NCI-H1092 treated with DMSO at 0.1 percent for 48 hours (cell line): ENCODE data around the gene TJP1.
"Not testable (repeated sequence)": the region's sequence is repeated elsewhere in the genome, so short reads cannot be mapped to it uniquely, and the experiment has no call there.

Experiments
- DNase-seq: peaks from one replicate; lab custom pipeline; 2025; lab: John Stamatoyannopoulos, UW

Gene TJP1

DNA sequence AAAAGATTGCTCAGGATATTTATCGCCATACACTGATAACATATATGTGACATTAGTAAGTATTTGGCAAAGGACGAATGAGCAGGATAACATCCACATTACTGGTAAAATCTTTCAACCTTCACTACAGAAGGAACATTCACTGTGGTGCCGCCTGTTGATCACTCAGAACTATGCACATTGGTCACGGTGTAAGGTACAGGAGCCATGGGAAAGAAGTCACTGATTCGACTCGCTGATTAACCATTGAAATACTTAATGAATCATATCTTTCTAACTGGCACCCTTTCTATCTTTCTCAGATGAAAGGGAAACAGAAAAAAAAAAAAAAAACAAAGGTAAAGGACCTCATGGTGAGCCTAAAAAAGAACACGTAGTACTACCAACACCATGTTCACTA lies 68.8 kb downstream of the TJP1 start:
- DNase-seq = no peak

- no peak for DNase-seq
Measured at GRCh38 chr15:29750754-29751153, 71.5 kb downstream of the TJP1 start.

DNA sequence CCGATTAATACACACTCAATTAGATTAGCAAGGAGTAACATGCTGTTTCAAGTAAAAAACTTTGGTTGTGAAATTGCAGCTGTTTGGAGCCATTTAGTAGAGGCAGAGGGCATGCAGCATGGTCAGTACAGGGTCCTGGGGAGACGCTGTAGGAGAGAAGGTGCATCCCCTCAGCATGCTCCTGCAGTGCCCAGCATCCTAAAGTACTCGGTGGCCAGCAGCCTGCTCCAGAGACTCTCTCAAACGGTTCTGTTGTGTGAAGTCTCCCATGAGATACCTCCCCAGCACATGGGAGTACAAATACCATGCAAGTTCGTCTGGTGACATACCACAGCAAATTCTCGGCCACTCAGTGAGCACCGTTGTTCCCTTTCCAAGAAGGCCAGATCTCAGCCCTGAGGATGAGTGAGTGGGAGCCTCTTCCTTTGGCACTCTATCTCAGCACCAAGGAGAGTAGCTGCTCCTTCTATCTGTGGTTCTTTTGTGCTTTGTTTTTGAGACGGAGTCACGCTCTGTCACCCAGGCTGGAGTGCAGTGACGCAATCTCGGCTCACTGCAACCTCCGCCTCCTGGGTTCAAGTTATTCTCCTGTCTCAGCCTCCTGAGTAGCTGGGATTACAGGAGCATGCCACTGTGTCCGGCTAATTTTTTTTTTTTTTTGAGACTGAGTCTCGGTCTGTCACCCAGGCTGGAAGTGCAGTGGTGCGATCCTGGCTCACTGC lies 72.7 kb downstream of the TJP1 start:
- DNase-seq = no peak

DNA sequence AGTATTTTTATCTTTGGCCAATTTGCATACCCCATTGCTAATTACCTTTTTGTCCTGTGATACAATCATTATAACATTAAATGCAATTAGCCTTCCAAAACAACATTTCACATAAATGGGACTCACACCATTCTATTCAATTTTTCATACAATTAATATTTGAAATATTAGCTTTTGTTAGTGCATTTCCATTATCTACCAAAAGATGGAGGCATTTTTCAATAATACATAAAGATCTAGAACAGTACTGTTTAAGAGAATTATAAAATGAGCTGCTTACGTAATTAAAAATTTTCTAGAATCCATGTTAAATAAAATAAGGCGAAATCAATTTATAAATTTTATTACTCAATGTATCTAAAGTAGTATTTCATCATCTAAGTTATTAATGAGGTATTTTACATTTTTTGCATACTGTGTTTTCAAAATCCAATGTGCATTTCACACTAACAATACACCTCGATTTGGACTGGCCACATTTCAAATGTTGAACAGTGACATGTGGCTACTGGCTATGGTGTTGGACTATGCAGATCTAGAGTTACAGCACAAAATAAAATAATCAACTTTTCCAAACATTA lies 74.3 kb downstream of the TJP1 start:
- no peak for DNase-seq

- DNase-seq = no peak
Measured at GRCh38 chr15:29743475-29743874, 78.8 kb downstream of the TJP1 start.

DNA sequence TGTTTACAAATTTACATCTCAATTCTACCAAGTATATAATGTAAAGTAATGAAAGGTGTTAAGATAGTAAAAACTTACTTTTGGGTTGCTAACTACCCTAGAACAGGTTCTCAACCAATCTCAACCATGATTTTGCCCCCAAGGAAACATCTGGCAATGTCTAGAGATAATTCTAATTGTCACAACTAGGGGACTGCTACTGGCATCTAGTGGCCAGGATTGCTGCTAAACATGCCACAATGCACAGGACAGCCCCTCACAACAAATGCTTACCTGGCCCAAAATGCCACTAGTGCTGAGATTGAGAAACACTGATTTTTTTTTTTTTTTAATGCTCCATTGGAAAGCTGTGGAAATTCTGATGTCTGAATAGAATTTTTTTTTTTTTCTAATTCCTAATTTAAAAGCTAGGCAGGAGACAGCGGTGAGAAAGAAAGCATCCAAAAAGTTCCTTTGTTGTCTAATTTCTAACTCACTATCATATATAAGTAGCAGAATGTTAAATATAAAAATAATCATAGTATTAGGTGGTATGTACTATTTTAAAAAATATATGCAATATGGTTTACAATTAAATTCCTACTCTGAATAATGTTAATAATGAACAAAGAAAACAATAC lies 81.5 kb downstream of the TJP1 start:
- DNase-seq = no peak

GRCh38 chr15:29736744-29737020 lies 85.6 kb downstream of the TJP1 start:
- DNase-seq = no peak

DNA sequence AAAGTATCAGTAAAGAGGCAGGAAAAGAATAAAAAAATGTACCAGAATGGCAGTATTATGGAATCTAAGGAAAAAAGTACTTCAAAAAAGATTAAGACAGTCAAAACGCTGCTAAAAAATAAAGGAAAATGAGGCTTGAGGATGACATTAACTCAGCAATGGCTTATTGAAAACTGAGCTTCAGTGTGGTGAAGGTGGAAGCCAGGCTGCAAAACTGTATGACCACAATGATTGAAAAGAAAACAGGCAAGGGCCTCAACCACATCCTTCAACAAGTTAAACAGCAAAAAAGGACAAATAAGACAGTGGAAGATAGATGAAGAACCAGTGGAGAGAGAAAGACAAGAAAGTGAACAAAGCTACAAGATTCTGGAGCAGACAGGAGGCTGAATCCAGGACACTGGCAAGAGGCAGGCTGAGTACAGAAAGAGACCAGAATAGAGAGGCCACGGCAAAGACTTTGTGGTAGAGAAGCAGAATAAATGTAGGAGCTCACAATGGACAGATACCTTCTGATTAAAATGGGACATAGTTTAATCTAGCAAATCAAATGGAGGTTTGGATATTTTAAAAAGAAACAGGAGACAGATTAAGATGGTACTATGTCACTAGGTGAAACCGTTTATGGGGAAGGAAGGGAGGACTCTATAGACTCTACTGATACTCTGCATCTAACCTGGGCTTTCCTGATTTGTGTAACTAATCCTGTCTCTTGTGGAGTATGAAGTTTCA lies 86.1 kb downstream of the TJP1 start:
- no peak for DNase-seq

DNA sequence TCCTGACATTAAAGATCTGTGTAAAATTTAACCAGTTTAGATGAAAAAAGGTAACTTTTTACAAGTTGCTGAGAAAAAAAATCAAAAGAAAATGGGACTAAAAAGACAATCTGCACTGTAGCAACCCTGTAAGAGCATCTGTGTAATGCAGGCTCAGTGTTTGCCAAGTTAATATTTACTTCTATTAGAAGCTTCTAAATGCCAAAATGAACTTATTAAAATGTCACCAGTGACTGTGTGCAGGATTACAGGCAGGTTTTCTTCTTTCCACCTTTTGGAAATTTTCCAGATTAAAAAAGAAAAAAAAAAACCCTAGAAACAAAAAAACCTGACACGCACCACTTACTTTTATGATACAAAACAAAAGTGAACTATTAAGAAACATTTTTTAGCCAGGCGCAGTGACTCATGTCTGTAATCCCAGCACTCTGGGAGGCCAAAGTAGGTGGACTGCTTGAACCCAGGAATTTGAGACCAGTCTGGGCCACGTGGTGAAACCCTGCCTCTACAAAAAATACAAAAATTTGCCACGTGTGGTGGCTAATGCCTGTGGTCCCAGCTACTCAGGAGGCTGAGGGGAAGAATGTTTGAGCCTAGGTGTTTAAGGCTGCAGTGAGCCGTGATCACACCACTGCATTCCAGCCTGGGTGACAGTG lies 87.2 kb downstream of the TJP1 start:
- DNase-seq = no peak

DNA sequence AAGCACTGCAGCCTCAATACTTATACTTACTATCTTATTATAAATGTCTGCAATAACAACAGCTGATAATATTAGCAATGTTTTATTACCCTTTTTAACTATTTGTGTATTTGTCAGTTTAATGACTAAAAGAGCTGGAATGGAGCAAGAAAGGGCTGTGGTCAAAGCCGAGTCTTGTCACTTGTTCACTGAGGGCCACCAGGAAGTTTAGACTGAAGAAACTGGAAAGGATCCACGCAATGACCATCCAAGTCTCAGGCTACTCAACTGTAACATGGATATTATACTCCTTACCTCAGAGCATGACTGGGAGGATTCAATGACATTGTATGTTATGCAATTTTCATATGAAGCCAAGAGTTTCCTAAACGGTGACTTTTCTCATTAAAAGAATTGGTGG lies 90.4 kb downstream of the TJP1 start:
- no peak for DNase-seq

- not testable (repeated sequence) for DNase-seq
Measured at GRCh38 chr15:29730471-29730870, 91.8 kb downstream of the TJP1 start.

DNA sequence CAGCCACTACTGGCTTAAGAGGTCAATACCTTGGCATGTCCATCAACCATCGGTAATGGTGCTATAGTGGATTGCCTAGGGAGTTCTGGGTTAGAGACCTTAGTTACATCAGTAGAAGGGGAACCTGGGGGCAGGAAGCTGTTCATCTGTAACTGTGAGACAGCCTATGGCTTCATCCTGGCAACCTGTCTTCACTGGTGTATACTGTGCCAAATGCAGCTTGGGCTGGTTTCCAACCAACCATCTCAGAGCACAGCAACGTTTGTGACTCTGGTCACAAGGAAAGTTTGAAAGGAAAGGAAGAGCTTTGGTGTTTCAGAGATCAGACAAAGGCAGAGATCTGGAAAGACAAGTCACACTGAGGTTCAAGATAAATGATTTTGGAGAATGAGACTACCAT lies 93.8 kb downstream of the TJP1 start:
- no peak for DNase-seq

- DNase-seq = no peak
Measured at GRCh38 chr15:29727871-29728270, 94.4 kb downstream of the TJP1 start.

GRCh38 chr15:29726553-29726952 lies 95.7 kb downstream of the TJP1 start:
- DNase-seq = no peak

DNA sequence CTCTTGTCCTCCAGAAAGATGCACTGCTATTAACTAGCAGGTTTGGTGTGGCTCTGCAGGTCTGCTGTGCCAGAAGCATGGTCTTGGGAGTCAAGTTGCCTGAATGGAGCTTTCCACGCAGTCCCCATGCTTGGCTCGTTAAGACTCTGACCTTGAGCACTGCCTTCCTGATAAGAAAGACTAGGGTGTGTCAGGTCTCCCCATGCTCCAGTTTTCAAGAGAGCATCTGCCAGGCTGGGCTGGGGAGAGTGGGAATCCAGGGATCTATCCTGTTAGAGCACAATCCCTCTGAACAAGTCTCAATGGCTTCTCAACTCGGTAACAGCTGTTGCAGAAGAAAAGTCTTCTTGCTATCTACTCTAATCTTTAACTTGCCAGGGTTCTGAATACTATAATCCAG lies 98.2 kb downstream of the TJP1 start:
- DNase-seq = no peak

DNA sequence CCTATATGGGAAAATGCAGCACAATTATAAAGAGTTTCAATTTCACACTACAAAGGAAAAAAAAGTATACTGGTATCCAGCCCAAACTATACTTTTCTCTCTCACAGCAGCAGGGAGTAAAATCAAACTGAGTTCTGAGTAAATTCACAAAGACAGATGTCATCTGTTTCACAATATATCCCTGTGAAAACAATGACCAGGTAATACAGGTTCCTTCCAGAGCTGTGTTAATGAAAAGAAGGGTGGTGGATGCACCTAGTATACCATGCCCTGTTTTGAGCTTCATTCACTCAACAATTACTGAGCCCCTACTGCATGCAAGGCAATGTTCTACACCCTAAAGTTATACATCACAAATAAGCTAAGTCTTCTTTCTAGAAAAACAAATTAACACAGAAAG lies 108.5 kb downstream of the TJP1 start:
- DNase-seq = no peak

DNA sequence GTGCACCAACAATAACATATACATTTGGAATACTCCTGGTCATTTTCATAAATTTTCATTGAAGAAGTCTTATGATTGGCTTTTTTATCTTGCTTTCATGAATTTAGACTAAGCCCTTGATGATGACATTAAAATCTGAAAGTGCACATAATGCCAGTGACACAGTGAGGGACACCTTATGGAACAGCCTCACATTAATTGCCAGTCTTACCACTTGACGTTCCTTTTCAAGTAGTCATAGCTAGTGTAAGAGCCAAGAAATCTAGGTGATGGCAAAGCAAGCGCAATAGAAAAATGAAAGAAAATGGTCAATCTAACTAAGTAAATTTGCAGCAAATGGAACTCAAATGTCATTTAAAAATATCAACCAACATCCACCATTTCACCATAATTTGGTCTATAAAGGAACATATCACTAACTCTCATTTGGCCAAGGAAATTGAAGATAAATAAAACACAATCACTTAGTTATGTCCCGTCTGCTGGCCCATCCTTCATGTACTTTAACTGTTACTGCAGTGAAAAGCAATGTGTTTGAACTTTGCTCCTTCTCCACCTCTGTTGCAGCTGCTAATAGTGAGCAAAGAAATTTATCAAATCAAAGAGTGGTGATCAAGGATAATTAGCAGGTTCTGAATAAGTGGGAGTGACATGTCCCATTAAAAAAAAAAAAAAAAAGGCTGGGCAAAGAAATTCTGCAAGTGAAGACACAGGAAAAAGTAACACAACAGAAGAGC lies 110.0 kb downstream of the TJP1 start:
- no peak for DNase-seq

DNA sequence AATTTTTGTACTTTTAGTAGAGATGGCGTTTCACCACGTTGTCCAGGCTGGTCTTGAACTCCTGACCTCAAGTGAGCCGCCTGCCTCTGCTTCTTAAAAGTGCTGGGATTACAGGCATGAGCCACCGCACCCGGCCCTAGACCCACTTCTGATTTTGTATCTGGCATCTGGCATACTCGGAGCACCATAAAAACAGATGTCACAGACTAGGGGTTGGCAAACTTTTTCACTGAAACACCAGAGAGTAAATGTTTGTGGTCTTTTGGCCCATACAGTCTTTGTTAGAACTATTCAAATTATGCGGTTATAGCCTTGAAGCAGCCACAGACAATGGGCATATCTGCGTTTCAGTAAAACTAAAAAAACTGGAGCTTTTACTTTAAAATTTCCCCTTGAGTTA lies 110.7 kb downstream of the TJP1 start:
- no peak for DNase-seq

DNA sequence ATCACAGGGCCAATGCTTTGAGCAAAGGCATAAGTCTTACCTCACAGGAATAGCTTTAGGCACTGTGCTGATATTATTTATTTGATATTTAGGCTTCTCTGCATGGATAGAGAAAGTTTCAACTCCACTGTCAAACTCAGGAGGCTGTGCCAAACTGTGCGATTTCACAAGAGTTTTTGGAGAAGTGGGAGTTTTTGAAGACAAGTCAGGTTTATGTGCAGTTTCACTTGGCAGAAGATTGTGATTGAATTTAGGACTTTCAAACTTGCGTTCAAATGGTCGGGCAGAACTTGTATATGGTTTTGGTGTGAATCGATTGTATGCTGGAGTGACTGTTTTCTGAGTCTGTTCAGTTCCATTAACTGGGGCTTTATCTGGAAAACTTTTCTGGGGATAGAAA lies 113.7 kb downstream of the TJP1 start:
- no peak for DNase-seq

DNA sequence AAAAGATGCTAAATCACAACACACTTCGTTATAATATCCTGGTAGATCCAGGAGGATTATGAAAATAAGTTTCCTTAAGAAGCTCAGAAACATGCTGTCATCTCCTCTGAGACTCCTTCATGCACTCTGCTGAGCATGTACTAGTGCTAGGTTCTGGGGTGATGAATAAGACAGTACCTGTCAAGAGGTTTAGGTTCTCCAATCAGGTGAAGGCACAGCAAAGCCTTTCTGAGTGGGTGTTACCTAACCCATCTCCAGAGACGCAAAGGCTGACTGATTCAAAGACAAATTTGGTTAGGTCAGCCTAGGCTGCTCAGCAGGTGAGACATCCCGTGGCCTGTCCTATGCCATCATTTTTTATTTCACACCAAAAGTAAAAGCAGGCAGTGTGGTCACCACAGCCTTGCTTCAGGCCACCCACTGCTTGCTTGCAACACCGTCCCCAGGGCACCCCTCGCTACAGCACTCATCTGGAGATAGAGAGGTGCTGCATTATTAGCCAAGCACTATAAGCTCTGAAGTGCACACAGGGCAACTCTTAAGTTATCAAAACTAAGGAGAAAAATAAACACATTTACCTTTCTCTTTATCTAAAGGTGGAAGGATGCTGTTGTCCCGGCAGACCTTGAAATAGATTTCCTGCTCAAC lies 117.2 kb downstream of the TJP1 start:
- DNase-seq = no peak

DNA sequence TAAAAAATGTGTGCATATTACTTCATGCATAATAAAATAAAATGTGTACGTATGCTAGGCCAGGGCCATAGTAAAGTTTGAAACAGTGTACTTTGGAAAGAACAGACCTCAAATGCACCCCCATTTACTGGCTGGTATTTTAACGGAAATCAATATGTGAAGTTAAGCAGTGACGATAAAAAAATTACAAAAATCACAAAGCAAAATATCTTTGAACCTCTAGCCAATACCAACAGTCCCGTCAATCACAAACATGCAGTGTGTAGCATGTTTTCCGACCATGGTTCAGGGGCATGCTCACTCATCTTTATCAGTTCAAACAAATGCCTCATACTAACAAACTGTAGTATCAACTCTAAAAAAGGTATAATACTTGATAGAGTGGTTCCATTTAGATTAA lies 121.1 kb downstream of the TJP1 start:
- no peak for DNase-seq

DNA sequence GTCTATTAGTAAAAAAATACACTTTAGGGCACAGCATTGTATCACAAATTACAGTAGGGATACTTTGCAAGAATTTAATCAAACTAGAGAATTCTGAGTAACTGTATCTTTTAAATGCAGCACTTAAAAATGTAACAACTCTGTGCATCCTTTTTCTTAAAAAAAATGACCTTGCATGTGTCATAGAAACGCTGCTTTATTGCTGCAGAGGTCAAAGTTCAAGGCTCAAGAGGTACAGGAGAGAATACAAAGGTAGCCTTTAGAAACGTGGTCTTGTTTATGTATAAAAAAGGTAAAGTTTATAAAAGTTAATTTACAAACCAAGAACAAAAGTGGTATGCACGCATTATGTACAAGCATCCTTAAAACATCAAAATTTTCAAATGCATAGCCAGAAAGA lies 122.0 kb downstream of the TJP1 start:
- no peak for DNase-seq
